ENCODE results near the gene ANO2.

Gene ANO2

GRCh38 chr12:5827591-5827990 is 117.5 kb downstream of the ANO2 start:
- TF ChIP-seq NFIC (IDR thresholded peaks at IDR 0.05) (no peak), CEBPB (IDR thresholded peaks at IDR 0.05) (no peak), ZBTB7A (IDR thresholded peaks at IDR 0.05; ENCODE audit: low read depth) (no peak), TEAD4 (IDR thresholded peaks at IDR 0.05) (no peak), CREB1 (IDR thresholded peaks at IDR 0.05; ENCODE audit: low read depth) (no peak), EGR1 (IDR thresholded peaks at IDR 0.05) (no peak), MAX (IDR thresholded peaks at IDR 0.05) (no peak), TAF1 (IDR thresholded peaks at IDR 0.05; ENCODE audit: low read depth) (no peak), REST (IDR thresholded peaks at IDR 0.05; ENCODE audit: low read depth) (no peak), YY1 (IDR thresholded peaks at IDR 0.05; ENCODE audit: low read depth) (no peak), FOXM1 (IDR thresholded peaks at IDR 0.05; ENCODE audit: borderline replicate concordance, low read depth) (no peak)

- TF ChIP-seq MAX (IDR thresholded peaks at IDR 0.05) (no peak), TCF12 (IDR thresholded peaks at IDR 0.05; ENCODE audit: low read depth) (no peak), EP300 (IDR thresholded peaks at IDR 0.05; ENCODE audit: borderline replicate concordance) (no peak), ZBTB7A (IDR thresholded peaks at IDR 0.05; ENCODE audit: low read depth) (no peak), FOXM1 (IDR thresholded peaks at IDR 0.05; ENCODE audit: borderline replicate concordance, low read depth) (no peak), TEAD4 (IDR thresholded peaks at IDR 0.05) (no peak), TAF1 (IDR thresholded peaks at IDR 0.05; ENCODE audit: low read depth) (no peak), RAD21 (IDR thresholded peaks at IDR 0.05; ENCODE audit: low read depth) (no peak), EGR1 (IDR thresholded peaks at IDR 0.05) (no peak), CREB1 (IDR thresholded peaks at IDR 0.05; ENCODE audit: low read depth) (no peak), NFIC (IDR thresholded peaks at IDR 0.05) (no peak), USF1 (IDR thresholded peaks at IDR 0.05) (no peak), CEBPB (IDR thresholded peaks at IDR 0.05) (no peak), YY1 (IDR thresholded peaks at IDR 0.05; ENCODE audit: low read depth) (no peak), REST (IDR thresholded peaks at IDR 0.05; ENCODE audit: low read depth) (no peak)
These were observed 127.8 kb downstream of the ANO2 start for GRCh38 chr12:5817246-5817645.

GRCh38 chr12:5809586-5809985 is 135.5 kb downstream of the ANO2 start:
- TF ChIP-seq RAD21 (IDR thresholded peaks at IDR 0.05; ENCODE audit: low read depth) (no peak), EGR1 (IDR thresholded peaks at IDR 0.05) (no peak), TCF12 (IDR thresholded peaks at IDR 0.05; ENCODE audit: low read depth) (no peak), USF1 (IDR thresholded peaks at IDR 0.05) (no peak), TAF1 (IDR thresholded peaks at IDR 0.05; ENCODE audit: low read depth) (no peak), CREB1 (IDR thresholded peaks at IDR 0.05; ENCODE audit: low read depth) (no peak), YY1 (IDR thresholded peaks at IDR 0.05; ENCODE audit: low read depth) (no peak), CEBPB (IDR thresholded peaks at IDR 0.05) (no peak), EP300 (IDR thresholded peaks at IDR 0.05; ENCODE audit: borderline replicate concordance) (no peak)

- TF ChIP-seq CEBPB (IDR thresholded peaks at IDR 0.05) (no peak), REST (IDR thresholded peaks at IDR 0.05; ENCODE audit: low read depth) (no peak), EP300 (IDR thresholded peaks at IDR 0.05; ENCODE audit: borderline replicate concordance) (no peak), RAD21 (IDR thresholded peaks at IDR 0.05; ENCODE audit: low read depth) (no peak), TAF1 (IDR thresholded peaks at IDR 0.05; ENCODE audit: low read depth) (no peak), YY1 (IDR thresholded peaks at IDR 0.05; ENCODE audit: low read depth) (no peak)
These were observed 136.1 kb downstream of the ANO2 start for GRCh38 chr12:5808981-5809380.
